DOHH2 (cell line): ENCODE data around the gene ASIC3.

Source experiments
- H3F3A ChIP-seq: fragments of 200-600 bp; sonication (generic), shearing (Covaris generic); 2 replicates; pipeline ENCODE4 v1.6.0; 2016; ENCODE audit warnings: antibody characterized with exemption, mild to moderate bottlenecking; ENCODE audit not compliant: control insufficient read depth, insufficient read depth
- H3K27ac ChIP-seq: fragments of 200-600 bp; sonication (generic); 2 replicates; pipeline ENCODE4 v1.5.1; 2014; ENCODE audit warnings: low read depth, mild to moderate bottlenecking, low read length, moderate library complexity
- H3K27me3 ChIP-seq: fragments of 200-600 bp; sonication (generic); 2 replicates; pipeline ENCODE4 v1.6.1; 2014; ENCODE audit warnings: mild to moderate bottlenecking, low read length, mixed read lengths; ENCODE audit not compliant: control insufficient read depth
- H3K36me3 ChIP-seq: fragments of 200-600 bp; sonication (generic); 2 replicates; pipeline ENCODE4 v1.6.1; 2014; ENCODE audit warnings: mild to moderate bottlenecking, low read length, moderate library complexity, mixed read lengths; ENCODE audit not compliant: control insufficient read depth
- H3K4me1 ChIP-seq: fragments of 200-600 bp; sonication (generic); 2 replicates; pipeline ENCODE4 v1.6.1; 2014; ENCODE audit warnings: mild to moderate bottlenecking, low read length, mixed read lengths; ENCODE audit not compliant: control insufficient read depth
- H3K4me2 ChIP-seq: fragments of 200-600 bp; sonication (generic); 2 replicates; pipeline ENCODE4 v1.6.0; 2014; ENCODE audit warnings: mild to moderate bottlenecking, low read length, moderate library complexity
- H3K4me3 ChIP-seq: fragments of 200-600 bp; sonication (generic); 2 replicates; pipeline ENCODE4 v1.5.1; 2014; ENCODE audit warnings: mild to moderate bottlenecking, low read length, mixed read lengths
- H3K79me2 ChIP-seq: fragments of 200-600 bp; sonication (generic); 2 replicates; pipeline ENCODE4 v1.6.1; 2014; ENCODE audit warnings: mild to moderate bottlenecking, low read length, mixed read lengths; ENCODE audit not compliant: control insufficient read depth
- H3K9me2 ChIP-seq: fragments of 200-600 bp; sonication (generic); replicated peaks from 2 replicates; pipeline ENCODE4 v1.6.1; 2014; ENCODE audit warnings: mild to moderate bottlenecking, low read length, mixed read lengths; ENCODE audit not compliant: control insufficient read depth
- H3K9me3 ChIP-seq: fragments of 200-600 bp; sonication (generic); 2 replicates; pipeline ENCODE4 v1.6.1; 2014; ENCODE audit warnings: antibody characterized with exemption, low read length, mixed read lengths; ENCODE audit not compliant: control insufficient read depth, insufficient read depth
- H4K20me1 ChIP-seq: fragments of 200-600 bp; sonication (generic); 2 replicates; pipeline ENCODE4 v1.6.0; 2014; ENCODE audit warnings: low read depth, mild to moderate bottlenecking, antibody characterized with exemption, low read length, moderate library complexity; ENCODE audit not compliant: control insufficient read depth, insufficient read depth
- EZH2phosphoT487 ChIP-seq: fragments of 200-600 bp; sonication (generic); IDR thresholded peaks from 2 replicates; pipeline ENCODE4 v1.6.1; 2017; ENCODE audit warnings: borderline replicate concordance, mild to moderate bottlenecking, antibody characterized with exemption, low read length, moderate library complexity, mixed read lengths
- TF ChIP-seq, protein P1 (sequence below): fragments of 200-600 bp; sonication (generic); IDR thresholded peaks from one replicate; pipeline ENCODE4 v1.5.1; 2014; ENCODE audit warnings: antibody characterized with exemption, mild to moderate bottlenecking, low read depth, low read length; ENCODE audit not compliant: poor library complexity, severe bottlenecking

ASIC3 gene

DNA sequence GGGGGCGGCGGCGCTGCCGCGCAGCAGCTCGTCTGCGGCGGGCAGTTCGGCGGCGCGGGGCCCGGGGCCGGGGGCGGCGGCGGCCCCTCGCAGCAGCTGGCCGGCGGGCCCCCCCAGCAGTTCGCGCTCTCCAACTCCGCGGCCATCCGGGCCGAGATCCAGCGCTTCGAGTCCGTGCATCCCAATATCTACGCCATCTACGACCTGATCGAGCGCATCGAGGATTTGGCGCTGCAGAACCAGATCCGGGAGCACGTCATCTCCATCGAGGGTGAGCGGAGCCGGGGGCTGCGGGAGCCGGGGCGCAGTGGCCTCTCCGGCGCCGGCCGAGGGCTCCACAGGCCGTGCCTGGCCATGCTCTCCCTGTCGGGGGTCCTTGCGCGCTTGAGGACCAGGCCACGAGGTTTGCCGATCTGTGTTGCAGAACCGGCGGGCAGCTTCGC is 38.5 kb downstream of the ASIC3 start:
- Histone ChIP-seq H3K27ac (no peak overlapping the region), H3K79me2 (peaks cover 14% of the 10 kb centered on the region), H3K36me3 (peaks cover 3% of the 10 kb centered on the region), H3F3A (peaks cover 9% of the 10 kb centered on the region), H3K27me3 (peaks cover 53% of the 10 kb centered on the region), H3K4me1 (peaks cover 43% of the 10 kb centered on the region), H3K9me3 (no peaks in the 10 kb centered on the region), H3K4me2 (peak overlapping the region; percentile 67), H3K4me3 (peak overlapping the region; percentile 65), H3K9me2 (no peaks in the 10 kb centered on the region), H4K20me1 (peaks cover 7% of the 10 kb centered on the region)
- TF ChIP-seq, protein P1, sequence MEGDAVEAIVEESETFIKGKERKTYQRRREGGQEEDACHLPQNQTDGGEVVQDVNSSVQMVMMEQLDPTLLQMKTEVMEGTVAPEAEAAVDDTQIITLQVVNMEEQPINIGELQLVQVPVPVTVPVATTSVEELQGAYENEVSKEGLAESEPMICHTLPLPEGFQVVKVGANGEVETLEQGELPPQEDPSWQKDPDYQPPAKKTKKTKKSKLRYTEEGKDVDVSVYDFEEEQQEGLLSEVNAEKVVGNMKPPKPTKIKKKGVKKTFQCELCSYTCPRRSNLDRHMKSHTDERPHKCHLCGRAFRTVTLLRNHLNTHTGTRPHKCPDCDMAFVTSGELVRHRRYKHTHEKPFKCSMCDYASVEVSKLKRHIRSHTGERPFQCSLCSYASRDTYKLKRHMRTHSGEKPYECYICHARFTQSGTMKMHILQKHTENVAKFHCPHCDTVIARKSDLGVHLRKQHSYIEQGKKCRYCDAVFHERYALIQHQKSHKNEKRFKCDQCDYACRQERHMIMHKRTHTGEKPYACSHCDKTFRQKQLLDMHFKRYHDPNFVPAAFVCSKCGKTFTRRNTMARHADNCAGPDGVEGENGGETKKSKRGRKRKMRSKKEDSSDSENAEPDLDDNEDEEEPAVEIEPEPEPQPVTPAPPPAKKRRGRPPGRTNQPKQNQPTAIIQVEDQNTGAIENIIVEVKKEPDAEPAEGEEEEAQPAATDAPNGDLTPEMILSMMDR: no peak
- peak; percentile 100 for TF ChIP-seq EZH2phosphoT487

DNA sequence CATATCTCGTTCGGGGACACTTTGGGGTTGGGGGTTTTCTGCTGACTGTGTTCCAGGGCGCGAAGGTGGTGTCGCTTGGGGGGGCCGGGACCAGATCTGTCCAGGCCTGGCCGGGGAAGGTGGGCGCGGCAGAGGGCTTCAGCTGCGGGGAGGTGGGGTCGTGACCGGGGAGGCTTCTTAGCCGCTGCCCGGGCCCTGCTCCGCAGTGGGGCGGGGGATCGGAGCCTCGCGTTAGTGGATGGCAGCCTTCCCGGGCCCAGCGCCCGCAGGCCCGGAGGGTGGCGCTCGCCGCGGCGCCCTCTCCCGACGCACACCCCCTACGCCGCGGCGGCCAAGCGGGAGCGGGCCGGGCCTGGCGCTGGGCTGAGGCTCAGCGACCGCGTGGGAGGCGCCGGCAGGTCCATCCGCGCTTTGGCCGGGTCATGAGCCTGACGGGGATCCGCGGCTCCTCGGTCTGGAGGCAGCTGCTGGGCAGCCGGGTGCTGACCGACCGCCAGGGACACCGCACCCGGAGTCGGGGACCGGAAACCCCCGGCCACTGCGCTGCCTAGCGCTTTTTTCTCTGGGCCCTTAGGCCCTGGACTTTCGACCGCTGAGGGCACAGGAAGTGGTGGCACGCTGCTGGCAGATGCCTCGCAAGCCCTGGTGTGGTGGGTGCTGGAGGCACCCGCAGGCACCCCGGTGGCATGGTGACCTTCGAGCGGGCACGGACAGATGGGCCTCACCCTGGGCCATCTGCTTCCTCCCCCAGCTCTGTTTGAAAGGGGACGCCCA is 39.1 kb downstream of the ASIC3 start:
- Histone ChIP-seq H4K20me1 (peaks cover 7% of the 10 kb centered on the region), H3K27me3 (peaks cover 53% of the 10 kb centered on the region), H3K4me3 (peak overlapping the region; percentile 65), H3K36me3 (peaks cover 3% of the 10 kb centered on the region; the same call in 1 of the 2 replicates), H3K9me3 (no peaks in the 10 kb centered on the region), H3K4me1 (peaks cover 37% of the 10 kb centered on the region), H3K27ac (no peak overlapping the region), H3F3A (peaks cover 9% of the 10 kb centered on the region), H3K9me2 (no peaks in the 10 kb centered on the region), H3K79me2 (peaks cover 8% of the 10 kb centered on the region), H3K4me2 (peak overlapping the region; percentile 67)
- peak; percentile 58; the same call in 1 of the 2 replicates for TF ChIP-seq EZH2phosphoT487
- TF ChIP-seq, protein P1: peak; percentile 43

DNA sequence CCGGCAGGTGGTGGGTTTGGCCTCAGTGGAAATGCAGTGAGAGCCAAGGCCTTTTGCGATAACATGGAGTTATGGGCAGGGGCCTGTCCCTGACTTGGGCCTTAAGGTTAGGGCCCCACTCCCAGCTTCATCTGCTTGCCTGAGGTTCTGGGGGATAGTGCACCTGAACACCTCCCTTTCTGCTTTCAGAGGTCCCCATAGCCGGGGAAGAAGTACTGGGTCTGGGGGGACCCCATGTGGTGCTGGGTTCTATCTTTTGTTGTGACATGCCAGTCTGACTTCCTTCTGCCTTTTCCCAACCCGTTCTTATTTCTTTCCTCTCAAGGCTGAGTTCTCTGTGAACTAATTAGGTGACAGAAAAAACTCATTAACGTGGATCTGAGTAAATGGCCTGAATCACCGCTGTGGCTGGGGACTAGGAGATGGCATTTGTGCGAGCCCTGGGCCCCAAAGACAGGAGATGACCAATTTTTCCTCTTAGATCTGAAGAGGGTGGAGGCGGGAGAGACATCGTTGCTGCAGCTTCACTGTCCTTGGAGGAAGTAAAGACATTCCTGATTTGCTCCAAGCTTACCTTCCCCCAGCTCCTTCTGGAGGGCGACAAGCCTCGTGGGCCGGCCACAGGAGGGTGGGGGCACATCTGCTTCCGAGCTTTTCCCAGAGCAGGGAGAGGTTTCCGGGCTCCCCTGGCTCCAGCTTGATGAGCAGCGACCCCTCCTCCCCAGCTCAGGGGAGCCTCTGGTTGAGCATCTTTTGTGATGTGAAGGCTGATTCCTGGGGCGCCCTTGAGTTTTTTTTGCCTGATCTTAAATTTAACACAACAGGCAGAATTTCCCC is 39.9 kb downstream of the ASIC3 start:
- H3K27ac ChIP-seq: no peak overlapping the region
- peak overlapping the region; percentile 65 for H3K4me3 ChIP-seq
- peaks cover 7% of the 10 kb centered on the region for H4K20me1 ChIP-seq
- peaks cover 35% of the 10 kb centered on the region for H3K4me1 ChIP-seq
- H3K79me2 ChIP-seq: peaks cover under 1% of the 10 kb centered on the region
- peaks cover 9% of the 10 kb centered on the region for H3F3A ChIP-seq
- peaks cover 53% of the 10 kb centered on the region for H3K27me3 ChIP-seq
- peak; percentile 17 for TF ChIP-seq EZH2phosphoT487
- TF ChIP-seq, protein P1: no peak
- no peaks in the 10 kb centered on the region for H3K9me3 ChIP-seq
- H3K9me2 ChIP-seq: no peaks in the 10 kb centered on the region
- H3K4me2 ChIP-seq: peak overlapping the region; percentile 67
- H3K36me3 ChIP-seq: no peaks in the 10 kb centered on the region; the same call in 1 of the 2 replicates
